Skeletal muscle cell (primary cell): Measurements from ENCODE around the gene CLEC3A.
"Not testable (repeated sequence)": the region's sequence is repeated elsewhere in the genome, so short reads cannot be mapped to it uniquely, and the experiment has no call there.

Source experiments
- DNase-seq: peaks from one replicate; pipeline ENCODE4 v3.0.0-alpha.2; 2010; ENCODE audit warnings: low read depth
- H3K4me3 ChIP-seq: 2 replicates; pipeline ENCODE4 v1.5.1; 2011; ENCODE audit warnings: low read depth, mild to moderate bottlenecking, control low read depth, low read length, moderate library complexity

The CLEC3A gene

DNA sequence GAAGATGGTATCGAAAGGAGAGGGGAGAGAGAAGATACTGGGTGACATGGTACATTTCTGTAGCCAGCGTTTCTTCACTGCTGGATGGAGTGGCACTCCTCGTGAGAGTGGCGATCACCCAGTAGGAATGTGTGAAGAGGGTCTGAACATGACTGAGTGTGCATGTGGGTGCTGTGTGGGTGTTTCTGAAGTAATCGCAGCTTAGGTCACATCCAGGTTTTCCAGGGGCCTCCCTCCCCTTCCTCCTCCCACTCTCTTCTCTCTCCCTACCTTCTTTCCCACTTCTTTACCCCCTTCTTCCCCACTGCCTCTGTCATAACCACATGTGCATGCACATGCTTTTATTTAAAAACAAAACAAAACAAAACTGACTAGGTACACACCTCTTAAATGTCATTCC, 1.8 kb downstream of the CLEC3A start:
- no peak overlapping the region for H3K4me3 ChIP-seq
- DNase-seq: no peak

DNA sequence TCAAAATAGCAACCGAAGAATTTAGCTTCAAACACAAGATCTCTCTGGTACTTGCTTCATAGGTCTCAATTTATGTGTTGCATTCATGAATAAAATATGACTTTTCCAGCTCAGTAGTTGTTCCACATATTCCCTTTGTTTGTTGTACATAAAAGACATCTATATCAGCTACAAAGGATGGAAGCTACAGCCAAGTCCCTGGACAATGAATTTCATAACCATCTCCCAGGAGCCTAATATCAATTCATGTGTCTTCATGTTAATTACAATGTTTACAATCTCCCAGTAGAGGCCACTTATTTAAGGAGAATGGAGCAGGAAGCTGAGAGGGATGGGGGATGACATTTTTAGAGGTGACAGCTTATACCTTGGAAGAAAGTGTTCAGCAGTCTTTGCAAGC, 3.3 kb downstream of the CLEC3A start:
- DNase-seq: no peak
- no peak overlapping the region for H3K4me3 ChIP-seq

GRCh38 chr16:78028018-78028417, 5.7 kb downstream of the CLEC3A start:
- no peak for DNase-seq
- no peak overlapping the region for H3K4me3 ChIP-seq

GRCh38 chr16:78034530-78034929, 12.2 kb downstream of the CLEC3A start:
- no peak for DNase-seq
- H3K4me3 ChIP-seq: no peak overlapping the region

DNA sequence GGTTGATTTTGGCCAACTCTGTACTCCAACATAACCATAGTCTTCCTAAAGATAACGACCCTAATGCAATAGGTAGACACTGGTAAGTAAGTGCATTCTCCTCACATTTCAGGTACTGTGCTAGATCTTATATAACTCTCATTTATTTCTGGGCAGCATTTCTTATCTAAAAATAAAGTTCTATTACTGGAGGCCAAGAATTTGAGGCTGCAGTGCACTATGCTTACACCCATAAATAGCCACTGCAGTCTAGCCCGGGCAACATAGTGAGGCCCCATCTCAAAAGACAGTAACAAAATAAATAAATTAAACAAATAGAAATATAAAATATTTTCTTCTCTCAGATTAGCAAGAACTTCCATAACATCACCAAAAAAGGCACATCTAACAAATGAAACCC, 12.7 kb downstream of the CLEC3A start:
- DNase-seq: no peak

GRCh38 chr16:78040396-78040795, 18.0 kb downstream of the CLEC3A start:
- no peak overlapping the region for H3K4me3 ChIP-seq
- DNase-seq: no peak

More for the DNA sequence above, 12.7 kb downstream of the CLEC3A start:
- no peak overlapping the region for H3K4me3 ChIP-seq

DNA sequence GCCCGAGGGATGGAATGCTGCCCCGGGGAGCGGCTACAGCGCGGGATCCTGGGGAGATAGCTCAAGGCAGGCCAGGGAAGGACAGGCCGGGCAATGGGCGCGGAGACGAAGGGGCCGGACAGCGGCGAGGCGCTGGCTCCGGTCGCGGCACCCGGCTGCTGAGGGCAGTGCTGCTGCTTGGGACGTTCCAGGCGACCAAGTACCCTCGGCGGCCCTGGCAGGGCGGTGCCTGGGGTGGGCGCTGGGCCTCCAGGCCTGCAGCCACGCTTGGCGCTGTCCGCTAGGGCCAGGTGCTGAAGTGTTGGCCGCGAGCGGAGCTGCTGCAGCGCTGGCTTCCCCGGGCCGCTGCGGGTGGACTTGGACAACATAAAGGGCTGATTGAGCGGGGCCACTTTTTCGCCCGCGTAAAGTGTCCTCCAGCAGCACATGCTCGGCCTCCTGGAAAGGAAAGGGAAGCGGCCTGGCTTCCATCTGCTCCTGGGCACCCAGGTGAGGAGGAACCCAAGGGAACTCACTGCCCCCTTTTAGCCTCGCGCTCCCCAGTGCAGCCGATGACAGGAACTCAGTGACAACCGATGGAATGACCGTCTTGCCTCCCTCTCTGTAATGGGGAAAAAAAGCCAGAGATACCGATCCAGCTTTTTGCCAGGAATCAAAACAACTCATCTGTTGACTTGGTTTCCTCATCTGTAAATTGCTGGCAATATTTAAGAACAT, 23.7 kb downstream of the CLEC3A start:
- peak; percentile 4 for DNase-seq
- H3K4me3 ChIP-seq: no peak overlapping the region

GRCh38 chr16:78048319-78048718, 26.0 kb downstream of the CLEC3A start:
- DNase-seq: no peak
- H3K4me3 ChIP-seq: no peak overlapping the region

DNA sequence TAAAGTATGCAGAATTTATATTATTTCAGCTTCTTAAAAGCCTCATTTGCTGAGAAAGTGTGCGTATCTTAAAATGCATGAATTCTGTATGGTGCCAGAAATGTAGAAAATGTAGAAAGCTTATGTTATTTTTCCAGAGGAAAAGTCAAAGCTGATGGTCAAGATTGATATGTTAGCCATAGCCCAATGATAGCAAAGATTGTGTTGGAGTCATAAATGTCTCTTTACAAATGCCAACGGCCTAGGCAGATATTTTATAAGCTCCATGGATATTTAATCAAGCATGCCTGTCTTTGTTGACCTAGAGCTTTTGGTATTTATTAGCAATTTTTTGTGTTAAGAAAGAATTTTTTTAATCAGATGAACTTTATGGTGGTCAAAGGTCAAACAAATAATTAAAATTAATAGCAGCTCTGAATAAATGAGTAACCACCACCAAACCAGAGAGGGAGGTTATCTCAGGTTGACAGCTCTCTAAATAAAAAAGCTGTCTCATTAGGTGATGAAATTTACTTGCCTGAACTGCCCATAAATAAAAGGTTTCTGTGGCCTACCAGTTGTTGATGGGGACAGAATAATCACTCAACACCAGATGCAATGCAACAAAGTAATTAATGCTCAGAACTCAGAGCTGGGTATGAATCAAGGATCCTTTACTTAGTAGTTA, 28.5 kb downstream of the CLEC3A start:
- no peak for DNase-seq
- H3K4me3 ChIP-seq: no peak overlapping the region

DNA sequence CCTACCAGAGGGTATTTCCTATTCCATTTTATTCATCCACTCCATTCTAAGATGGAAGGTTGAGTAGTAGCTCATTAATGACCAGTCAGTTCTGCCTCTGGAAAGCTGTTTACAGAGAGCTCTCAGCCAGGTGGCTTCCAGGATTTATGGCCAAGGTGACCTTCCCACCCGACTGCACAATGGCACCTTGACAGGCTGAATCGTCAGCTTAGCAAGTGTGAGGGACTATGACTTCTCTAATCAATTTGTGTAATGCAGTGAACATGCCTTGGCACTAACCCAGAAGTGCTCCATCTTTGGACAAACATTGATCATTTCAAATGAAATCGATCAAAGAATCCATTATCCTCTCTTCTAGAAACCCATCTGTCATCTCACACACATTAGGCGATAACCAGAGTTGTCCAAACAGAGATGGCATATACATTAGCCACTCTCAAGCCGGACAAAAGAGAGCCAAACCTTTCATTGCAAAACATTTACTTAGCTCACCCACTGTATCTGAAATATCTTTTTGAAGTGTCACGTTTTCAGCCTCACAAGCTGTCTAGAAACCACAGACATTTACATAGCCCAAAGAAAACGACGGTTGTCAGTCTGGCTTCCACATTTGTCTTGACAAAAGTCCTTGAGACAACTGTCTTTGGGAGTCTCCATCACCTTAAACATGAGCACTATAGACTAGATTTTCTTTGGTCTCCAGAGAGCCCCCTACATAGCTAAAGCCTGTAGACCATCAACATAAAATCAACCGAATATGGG, 35.6 kb downstream of the CLEC3A start:
- no peak for DNase-seq
- H3K4me3 ChIP-seq: no peak overlapping the region

DNA sequence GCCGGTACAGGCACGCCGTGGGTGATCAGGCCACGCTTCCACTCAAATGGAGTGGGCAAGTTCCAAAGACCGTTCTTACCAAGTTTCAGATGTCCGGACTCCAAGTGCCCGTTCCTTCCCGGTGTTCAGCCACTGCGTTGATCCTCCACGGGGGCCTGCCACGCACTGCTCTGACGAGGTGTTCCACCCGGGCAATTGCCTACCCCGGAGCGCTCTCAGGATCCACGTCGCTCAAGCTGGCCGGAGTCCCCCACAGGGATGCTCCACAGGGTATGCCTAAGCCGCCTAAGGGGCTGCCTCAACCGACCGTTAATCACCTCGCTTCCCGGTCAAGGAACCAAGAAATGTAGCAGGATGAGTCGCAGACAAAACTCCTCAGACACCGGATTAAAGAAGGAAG, 37.5 kb downstream of the CLEC3A start:
- not testable (repeated sequence) for H3K4me3 ChIP-seq, DNase-seq

DNA sequence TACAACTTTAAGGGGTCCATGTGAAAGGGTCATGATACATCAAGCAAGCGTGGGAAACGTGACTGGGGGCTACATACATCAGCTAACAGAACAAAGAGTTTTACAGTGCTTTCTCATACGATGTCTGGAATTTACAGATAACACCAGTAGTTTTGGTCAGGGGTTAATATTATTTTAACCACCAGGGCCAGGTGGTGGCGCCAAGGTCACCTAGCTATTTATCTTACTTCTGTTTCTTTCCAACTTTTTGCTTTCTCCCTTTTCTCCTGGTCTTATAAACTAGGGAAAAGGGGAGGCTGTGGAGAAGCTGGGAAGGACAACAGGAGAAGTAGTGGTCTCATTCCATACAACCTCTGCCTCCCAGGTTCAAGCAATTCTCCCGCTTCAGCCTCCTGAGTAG, 37.9 kb downstream of the CLEC3A start:
- DNase-seq: no peak
- H3K4me3 ChIP-seq: no peak overlapping the region

DNA sequence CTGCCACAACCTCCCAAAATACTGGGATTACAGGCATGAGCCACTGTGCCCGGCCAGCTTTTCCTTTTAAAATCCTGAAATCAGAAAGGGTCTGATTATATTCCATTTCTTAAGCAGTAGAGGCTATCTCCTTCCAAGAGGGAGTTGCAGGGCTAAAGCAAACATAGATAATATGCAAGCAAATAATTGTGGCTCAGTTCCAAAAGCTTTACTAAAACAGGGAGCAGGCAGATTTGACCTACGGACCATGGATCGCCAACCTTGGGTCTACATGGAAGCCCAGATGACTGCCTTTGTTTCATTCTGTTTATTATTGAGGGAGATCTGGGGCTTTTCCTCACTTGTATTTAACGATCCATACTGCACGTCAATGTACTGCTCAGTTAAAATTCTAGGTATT, 38.5 kb downstream of the CLEC3A start:
- no peak for DNase-seq
- no peak overlapping the region for H3K4me3 ChIP-seq

GRCh38 chr16:78065319-78065718, 43.0 kb downstream of the CLEC3A start:
- no peak overlapping the region for H3K4me3 ChIP-seq
- no peak for DNase-seq

GRCh38 chr16:78069913-78070312, 47.6 kb downstream of the CLEC3A start:
- DNase-seq: no peak
- H3K4me3 ChIP-seq: no peak overlapping the region

DNA sequence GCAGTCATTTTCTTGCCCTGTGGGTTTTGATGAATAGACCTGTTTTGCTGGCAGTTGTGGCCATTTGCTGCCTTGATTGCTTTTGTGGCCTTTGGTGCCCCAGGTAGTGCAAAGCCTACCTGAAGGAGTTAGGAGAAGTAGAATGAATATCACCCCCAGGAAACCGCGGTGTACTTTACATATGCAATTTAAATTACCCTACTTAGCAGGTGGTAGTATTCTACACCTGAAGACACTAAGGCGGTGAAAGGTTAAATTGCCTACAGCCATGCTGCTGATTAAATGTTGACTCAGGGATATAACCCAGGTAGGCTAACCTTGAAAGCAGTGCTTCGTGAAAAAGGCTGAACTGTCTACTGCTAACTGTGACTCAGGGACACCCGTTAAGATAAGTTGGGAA, 49.9 kb downstream of the CLEC3A start:
- no peak for DNase-seq
- H3K4me3 ChIP-seq: no peak overlapping the region

GRCh38 chr16:78075800-78076199, 53.5 kb downstream of the CLEC3A start:
- no peak overlapping the region for H3K4me3 ChIP-seq
- DNase-seq: no peak

DNA sequence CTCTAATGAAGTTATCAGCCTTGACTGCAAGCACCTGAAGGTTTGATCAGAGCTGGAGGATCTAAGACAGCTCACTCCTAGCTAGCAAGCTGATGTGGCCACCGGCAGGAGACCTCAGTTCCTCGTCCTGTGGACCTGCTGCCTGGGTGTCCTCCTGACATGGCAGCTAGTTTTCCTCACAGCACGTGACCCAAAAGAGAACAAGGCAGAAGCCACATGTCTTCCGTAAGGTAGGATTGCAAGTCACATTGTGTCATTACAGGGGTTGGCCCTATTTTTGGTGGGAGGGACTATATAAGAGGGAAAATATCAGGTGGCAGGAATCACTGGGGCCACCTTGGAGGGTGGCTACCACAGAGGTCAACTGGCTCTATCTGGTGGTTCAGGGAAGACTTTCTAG, 59.0 kb downstream of the CLEC3A start:
- no peak overlapping the region for H3K4me3 ChIP-seq
- no peak for DNase-seq
